Tongue (tissue), 2 donors: Measurements from ENCODE around the gene ZDHHC5. TPM values are rescaled to one million over a fixed set of nuclear protein-coding genes. Genes with fewer than 3 reads are reported as not detected.
A peak's percentile ranks its signal among the peaks of the same experiment; 100 is the strongest.
"Not testable (repeated sequence)": the region's sequence is repeated elsewhere in the genome, so short reads cannot be mapped to it uniquely, and the experiment has no call there.

Experiments used
- DNase-seq: peaks from one replicate; pipeline ENCODE4 v3.0.0-alpha.2; 2015
- total RNA-seq: library from RNA; depleted of rRNA; stranded (reverse); fragments of >200 nt; gene quantifications from one replicate; pipeline ENCODE4 v1.2.3, GENCODE V29; 2014

The ZDHHC5 gene
- total RNA-seq, 1 donor from 2014 or later = 29.7 TPM

DNA sequence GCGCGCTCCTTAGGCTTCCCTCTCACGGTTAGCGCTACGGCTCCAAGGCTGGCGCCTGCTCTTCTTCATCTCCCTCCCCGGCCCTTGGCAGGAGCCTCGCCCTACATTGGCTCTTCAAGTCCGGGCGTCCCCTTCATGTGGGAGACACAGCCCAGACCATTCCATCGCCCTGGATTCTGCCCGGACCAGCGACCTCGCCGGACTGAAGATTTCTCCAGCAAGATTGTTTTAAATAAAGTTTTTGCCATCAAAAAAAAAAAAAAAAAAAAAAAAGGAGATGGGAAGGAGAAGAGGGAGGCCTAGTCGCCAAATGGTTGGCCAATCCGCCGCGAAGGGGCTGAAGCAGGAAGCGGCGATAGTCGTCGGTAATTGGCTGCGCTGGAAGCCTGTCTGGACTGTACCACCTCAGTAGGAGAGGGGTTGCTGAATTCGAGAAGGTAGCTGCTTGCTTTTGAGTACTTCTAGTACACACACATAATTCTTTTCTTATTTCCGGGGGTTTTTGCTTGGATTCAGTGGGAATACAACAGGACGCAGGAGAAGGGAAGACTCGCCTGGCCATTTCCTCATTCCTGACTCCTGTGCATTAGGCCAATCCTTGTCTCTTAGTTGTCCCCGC, 688 bp upstream of the ZDHHC5 start:
- DNase-seq = peak; percentile 99

DNA sequence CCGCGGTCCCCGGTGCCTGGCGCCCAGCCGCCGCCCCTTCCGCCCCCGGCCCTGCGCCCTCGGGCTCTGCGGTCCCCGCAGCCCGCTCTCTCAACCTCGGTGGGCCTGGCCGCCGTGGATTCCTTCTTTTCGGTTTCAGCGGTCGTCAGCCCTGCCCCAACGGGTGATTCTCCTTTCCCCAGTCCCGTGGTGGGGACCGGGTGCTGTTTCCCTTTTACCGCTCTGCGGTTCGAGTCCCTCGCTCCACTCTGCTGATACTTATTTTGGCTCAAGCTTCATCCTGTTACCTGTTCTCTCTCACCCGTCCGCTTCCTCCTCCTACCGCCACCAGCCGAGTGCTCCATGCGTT, 494 bp downstream of the ZDHHC5 start:
- peak; percentile 36 for DNase-seq

DNA sequence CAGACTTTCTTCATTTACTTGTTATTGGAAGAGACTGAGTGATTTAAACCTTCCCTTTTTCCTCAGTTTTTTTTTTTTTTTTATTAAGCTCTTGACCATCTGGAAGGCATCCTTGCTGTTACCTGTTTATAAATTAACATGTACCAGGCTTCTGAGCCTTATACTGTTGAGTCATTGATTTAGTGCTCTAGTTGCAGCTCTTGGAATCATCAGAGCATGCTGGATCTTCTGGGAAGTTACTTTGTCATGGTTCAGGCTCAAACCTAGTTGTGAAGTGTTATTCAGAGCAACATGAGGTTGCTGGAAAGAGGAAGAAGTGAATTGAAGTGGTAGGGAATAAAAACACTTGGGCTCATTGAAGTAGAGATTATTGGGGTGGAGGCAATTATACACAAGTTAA, 6.3 kb downstream of the ZDHHC5 start:
- no peak for DNase-seq

DNA sequence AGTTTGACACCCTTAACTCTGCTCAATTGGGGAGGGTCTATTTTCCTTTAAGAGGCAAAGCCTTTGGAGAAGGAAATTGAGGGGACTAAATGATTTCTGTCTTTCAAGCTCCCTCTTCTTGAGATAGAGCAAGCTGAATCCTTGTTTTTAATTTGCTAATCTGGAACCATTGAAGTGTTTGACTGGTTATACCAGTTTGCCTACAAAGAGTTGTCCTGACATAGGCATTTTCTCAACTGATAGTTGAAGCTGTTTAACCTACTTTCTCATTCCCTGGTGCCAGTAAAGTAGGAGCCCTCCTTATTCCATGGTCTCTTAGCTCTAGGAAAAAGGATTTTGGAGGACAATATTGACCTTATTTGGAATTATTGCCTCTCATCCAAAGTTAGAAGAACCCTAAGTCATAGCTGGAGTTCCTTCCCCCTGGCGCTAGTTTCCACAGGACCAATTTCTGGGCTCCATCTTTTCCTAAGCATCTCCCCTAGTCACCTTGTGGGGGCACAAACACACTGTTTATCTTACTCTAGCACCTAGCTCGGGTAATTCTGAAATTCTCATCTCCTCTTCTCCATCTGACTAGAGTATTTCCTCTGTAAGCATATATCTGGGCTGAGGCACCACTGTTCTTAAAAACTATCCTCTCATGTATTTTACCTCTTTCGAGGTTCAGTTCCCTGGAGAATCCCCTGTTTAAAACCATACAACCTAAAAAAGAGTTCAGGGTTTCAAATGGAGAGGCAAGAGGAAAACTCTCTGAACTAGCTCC, 7.4 kb downstream of the ZDHHC5 start:
- DNase-seq = no peak

DNA sequence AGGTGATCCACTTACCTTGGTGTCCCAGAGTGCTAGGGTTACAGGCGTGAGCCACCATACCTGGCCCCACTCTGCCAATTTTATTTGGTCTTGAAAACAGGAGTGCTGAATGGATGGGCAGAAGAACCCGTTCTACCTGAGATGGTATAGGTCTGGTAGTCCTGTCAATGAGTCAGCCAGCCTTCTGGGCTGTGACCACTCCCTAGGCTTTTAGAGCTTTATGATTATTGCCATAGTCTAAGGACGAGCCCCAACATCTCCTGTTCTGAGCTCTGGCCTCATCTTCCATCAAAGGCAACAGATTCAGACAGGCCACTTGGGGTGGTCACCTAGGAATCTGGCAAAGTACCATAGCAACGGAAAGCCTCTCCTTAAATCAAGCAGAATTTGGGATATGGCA, 11.5 kb downstream of the ZDHHC5 start:
- DNase-seq = no peak

DNA sequence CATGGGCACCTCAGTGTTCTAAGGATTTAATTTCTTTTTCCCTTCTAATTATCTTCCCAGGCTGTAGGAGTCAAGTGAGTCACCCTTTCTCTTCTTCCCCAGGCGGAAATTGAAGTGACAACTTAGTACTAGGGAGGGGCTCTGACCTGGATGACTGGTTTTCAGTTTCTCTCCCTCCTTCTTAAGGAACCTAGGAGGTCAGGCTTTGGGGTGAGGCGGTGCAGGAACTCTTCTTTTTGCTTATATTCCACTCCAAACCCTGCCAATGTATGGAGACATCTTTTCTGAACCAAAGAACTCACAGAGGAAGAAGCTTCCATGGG, 12.6 kb downstream of the ZDHHC5 start:
- no peak for DNase-seq

DNA sequence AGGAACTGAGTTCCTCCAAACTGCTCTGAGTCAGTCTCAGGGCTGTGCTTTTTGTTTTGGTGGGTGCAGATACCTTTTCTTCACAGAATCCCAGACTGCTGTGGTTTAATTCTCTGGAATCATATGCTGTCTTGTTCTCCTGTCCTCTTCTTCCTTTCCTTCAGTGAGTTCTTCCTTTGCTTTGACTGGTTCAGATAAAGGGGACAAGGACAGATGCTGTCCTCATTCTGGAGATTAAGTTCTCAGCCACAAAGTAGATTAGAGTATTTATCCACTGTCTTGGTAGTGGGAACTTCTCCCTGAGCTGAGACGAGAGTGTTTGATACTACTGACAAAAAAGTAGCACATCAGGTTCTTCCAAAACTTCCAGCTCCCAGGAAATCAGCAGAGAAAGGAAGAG, 13.3 kb downstream of the ZDHHC5 start:
- DNase-seq = no peak

DNA sequence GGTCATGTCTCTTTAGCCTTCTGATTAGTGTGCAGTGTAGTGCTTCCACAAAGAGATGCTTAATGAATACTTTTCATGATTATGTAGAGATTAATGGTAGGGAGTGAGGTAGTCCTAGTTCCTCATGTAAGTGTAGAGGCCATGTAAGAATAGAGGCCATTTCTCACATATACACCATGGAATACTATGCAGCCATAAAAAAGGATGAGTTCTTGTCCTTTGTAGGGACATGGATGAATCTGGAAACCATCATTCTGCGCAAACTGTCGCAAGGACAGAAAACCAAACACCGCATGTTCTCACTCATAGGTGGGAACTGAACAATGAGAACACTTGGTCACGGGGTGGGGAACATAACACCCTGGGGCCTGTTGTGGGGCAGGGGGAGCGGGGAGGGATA, 22.6 kb downstream of the ZDHHC5 start:
- not testable (repeated sequence) for DNase-seq

DNA sequence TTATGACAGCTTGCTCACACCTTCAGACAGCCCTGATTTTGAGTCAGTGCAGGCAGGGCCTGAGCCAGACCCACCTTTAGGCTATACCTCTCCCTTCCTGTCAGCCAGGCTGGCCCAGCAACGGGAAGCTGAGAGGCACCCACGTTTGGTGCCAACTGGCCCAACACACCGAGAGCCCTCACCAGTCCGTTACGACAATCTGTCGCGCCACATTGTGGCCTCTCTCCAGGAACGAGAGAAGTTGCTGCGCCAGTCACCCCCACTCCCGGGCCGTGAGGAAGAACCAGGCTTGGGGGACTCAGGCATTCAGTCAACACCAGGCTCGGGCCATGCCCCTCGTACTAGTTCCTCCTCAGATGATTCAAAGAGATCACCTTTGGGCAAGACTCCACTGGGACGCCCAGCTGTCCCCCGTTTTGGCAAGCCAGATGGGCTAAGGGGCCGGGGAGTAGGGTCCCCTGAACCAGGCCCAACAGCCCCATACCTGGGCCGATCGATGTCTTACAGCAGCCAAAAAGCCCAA, 31.0 kb downstream of the ZDHHC5 start:
- DNase-seq = no peak

DNA sequence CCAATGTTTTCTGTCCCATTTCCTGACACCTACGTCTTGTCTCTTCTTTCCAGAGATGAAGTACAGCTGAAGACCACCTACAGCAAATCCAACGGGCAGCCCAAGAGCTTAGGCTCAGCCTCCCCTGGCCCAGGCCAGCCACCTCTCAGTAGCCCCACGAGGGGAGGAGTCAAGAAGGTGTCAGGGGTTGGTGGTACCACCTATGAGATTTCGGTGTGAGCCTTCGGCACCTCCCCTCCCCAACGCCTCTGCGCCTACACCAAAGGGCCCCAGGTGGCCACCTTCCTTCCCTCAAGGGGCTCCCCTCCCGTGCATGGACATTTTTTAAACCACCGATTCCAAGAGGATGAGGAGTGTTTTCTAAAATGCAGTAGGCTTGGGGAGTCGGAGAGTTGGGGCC, 31.9 kb downstream of the ZDHHC5 start:
- DNase-seq = no peak

DNA sequence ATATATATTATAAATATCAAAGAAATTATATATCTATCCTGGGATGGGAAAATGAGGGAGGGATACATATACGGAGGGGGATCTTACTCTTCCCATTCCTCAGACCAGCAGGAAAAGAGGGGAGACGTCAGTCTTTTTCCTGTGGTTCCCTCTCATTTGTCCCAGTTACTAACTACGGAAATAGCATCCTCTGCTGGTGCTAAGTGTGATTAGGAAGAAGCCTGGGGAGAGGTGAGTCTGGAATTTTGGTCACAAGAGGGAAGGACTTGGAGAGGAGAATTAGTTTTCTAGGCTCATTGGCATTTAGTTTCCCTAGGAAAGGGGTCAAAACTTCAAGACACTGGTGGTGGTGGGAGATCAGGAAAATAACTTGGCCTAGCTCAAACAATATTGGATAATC, 32.5 kb downstream of the ZDHHC5 start:
- no peak for DNase-seq

DNA sequence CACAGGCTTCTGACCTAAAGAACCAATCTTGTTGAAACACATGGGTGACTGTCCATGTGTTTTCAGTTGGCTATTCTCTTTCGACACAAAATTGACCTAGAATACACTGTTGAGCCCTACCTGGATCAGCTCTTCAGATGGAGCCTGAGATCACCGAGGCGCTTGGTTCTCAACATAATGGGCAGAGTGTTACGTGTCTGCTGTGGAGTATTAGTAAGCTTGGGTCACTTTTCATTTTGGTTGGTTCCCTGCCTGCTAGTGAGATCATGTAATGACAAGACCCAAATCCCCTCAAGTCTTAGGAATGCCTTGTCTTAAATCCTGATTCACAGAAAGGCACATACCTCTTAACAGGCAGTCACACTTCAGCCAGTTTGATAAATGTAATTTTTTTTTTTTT, 35.4 kb downstream of the ZDHHC5 start:
- DNase-seq = no peak

DNA sequence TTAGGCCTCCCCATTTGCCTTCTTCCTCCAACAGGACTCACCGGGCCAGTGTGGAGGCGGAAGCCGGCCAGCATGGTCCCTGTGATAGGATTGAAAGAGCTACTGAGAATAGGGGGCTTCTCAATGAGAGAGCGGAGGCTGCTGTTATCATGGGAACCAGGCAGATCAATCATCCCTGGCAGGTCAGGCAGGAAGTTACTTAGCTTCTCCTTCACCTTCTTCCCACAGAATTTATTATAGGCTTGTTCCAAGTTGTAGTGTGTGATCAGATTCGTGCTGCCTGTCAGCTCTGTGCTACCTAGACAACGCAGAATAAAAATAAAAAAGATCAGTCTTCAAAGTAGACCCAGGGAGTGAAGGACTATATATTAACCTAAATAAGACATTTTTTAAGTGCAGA, 37.0 kb downstream of the ZDHHC5 start:
- DNase-seq = no peak

DNA sequence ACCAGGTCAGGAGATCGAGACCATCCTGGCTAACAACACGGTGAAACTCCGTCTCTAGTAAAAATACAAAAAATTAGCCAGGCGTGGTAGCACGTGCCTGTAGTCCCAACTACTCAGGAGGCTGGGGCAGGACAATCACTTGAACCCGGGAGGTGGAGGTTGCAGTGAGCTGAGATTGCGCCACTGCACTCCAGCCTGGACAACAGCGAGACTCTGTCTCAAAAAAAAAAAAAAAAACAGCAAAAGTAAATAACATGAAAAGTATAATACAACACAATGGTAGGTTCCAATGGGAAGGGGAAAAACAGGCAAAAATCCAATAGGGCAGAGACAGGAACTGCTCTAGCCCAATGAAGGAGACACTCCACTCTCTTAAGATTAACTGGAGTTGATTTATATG, 37.5 kb downstream of the ZDHHC5 start:
- DNase-seq = not testable (repeated sequence)

DNA sequence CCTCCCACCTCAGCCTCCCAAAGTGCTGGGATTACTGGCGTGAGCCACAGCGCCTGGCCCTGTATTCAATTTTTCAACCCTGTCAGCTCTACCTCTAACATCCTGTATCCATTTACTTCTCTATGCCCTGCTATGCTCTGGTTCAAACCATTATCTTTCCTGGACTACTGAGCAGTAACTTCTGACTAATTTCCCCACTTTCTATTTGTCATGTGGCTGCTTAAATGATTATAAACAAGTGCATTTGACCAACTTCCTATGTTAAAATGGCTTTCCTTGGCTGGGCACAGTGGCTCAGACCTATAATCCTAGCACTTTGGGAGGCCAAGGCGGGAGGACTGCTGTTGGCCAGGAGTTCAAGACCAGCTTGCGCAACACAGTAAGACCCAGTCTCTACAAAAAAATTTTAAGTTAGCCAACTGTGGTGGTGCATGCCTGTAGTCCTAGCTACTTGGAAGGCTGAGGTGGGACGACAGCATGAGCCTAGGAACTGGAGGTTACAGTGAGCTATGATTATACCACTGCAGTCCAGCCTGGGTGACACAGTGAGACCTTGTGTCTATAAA, 42.0 kb downstream of the ZDHHC5 start:
- DNase-seq = no peak

DNA sequence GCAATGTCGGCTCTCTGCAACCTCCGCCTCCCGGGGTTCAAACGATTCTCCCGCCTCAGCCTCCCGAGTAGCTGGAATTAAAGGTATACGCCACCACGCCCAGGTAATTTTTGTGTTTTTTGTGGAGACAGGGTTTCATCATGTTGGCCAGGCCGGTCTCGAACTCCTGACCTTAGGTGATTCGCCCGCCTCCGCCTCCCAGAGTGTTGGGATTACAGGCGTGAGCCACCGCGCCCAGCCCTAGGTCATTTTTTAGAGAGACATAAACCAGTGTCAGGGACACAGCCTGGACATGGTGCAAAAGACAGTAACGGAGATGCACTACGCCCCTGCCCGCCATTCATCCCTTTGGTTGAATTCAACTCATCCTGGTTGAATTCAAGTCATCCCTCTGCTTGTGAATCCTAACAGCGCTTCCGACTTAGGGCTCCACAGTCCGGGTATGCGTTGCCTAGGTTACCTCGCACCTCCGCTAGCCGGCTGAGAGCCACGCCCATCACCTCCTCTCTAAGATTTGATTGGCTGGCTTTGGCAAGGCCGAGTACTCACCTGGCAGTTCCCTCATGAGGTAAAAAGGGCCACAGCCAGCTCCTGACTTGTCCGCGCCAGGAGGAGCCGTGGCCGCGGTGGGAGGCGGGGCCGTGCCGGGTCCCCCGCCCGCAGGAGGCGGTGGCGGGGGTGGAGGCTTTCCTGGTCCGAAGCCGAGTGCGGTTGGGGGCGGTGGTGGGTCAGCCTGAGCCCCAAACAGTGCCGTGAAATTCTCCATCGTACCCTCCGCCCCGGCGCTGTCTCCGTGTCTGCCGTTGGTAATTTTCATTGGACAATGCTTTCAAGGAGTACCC, 43.7 kb downstream of the ZDHHC5 start, which contains the start of gene MED19:
TSS of gene MED19 (minus strand) at position 802 of the 842 bp plus-strand sequence. CDS start at position 766, 36 bp downstream.
- peak; percentile 80 for DNase-seq

DNA sequence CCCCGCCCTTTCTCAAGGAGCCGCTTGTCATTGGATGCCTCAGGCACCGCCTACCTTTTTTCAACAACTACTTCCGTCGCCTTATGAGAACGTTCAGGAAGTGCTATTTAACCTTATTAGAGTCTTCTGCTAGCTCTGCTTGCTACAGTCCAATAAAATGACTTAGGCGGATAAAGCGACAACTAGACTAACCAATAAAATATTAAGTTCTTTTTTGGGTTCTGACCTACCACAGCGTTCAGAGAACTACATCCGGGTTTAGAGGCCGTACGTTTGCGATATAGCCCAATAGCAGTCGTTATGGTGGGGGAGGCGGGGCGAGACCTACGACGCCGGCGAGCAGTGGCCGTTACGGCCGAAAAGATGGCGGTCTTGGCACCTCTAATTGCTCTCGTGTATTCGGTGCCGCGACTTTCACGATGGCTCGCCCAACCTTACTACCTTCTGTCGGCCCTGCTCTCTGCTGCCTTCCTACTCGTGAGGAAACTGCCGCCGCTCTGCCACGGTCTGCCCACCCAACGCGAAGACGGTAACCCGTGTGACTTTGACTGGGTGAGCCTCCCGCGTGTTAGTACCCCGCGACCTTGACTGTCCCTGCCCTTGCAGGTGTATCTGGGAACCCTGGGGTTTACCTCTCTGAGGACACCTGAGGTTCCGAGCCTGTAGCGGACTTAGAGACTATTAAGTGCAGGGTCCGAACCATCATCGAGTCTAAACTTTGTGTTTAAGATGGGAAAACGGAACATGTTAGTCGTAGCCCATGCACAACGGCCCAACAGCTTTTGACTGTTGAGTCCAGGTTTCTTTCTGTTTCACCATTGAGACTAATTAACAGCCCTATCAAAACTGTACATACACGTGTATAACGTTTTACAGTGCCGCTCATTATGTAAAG, 44.6 kb downstream of the ZDHHC5 start, which contains the start of gene TMX2:
TSS of gene TMX2 (plus strand) at position 338 of the 895 bp plus-strand sequence. CDS start at position 364, 26 bp downstream.
- peak; percentile 99 for DNase-seq

DNA sequence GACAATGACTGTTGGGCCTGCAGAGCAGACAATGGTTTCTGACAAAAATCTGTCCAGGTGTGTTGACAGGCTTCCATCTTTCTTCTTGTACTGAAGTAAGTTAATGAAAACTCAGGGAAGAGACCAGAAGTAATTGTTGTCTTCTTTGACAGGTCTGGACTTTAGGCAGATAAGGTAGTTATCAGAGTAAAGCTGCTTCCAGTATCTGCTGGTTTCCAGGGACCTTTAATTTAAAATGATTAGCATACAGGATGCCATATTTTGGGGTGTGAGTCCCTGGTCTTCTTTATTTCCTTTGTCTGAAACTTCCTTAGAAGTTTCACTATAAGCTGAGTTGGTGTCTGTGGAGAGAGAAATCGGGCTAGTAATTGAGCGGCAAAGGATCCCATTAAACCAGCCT, 45.9 kb downstream of the ZDHHC5 start:
- no peak for DNase-seq

DNA sequence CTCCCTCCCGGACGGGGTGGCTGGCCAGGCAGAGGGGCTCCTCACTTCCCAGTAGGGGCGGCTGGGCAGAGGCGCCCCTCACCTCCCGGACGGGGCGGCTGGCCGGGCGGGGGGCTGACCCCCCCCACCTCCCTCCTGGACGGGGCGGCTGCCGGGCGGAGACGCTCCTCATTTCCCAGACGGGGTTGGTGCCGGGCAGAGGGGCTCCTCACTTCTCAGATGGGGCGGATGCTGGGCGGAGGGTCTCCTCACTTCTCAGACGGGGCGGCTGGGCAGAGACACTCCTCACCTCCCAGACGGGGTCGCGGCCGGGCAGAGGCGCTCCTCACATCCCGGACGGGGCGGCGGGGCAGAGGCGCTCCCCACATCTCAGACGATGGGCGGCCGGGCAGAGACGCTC, 48.8 kb downstream of the ZDHHC5 start:
- not testable (repeated sequence) for DNase-seq

DNA sequence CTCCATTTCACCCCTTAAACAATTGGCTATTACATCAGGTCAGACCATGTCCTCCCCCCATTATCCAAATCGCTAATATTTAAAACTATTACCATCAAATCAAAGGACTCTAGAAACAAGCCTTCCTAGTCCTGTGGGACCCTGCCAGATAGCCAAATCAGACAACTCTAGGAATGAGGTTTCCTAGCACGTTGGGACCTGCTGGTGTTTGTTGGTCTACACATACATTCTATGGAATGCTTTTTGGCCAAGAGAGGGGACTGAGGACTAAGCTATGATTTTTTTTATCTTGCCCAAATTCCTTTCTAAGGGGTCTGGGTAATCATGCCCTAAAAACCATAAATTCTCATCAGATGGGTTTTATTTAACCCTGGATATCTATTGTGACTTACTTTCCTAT, 59.3 kb downstream of the ZDHHC5 start:
- DNase-seq = no peak

DNA sequence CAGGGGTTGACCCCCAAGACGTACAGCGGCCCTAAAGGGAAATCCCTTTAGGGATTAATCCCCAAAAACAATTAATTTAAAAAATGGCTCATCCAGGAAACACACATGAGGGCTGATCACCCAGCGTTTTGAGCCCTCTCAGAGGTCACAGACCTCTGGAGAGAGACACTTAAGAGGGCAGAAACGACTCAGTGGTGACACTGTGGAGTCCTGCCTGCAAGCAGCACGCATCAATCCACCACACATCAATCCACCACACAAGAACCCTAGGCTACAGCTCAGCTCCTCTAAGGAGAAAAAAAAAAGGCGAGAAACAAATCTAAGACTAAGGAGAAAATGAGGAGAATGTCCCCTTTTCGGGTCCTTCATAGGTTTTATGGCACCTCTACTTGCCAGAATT, 60.9 kb downstream of the ZDHHC5 start:
- DNase-seq = no peak

DNA sequence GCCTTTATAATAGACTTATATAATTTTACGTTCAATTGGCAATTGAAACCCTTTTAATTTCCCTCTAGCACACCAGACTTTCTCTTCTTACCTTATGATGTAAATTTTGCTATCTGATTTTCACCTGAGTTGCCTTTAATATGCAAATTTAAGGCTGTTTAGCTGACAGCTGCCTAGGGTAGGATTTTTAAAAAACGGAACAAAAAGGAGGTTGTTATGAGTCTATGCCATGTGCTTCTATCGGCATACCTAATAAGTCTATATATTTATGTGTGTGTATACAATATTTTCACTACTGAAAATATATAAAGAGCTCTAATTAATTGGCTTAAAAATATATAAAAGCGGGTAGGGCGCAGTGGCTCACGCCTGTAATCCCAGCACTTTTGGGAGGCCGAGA, 61.6 kb downstream of the ZDHHC5 start:
- DNase-seq = no peak
